GM23338 (cell line): ENCODE results near the gene SAMHD1. TPM values are rescaled to one million over a fixed set of nuclear protein-coding genes. Genes with fewer than 3 reads are reported as not detected.

ENCODE experiments used
- ATAC-seq: fragments of 200-7000 bp; cut with Tn5 transposase; 3 replicates; pipeline ENCODE4 v1.9.1; 2020
- DNase-seq: peaks from one replicate; pipeline ENCODE4 v3.0.0-alpha.2; 2015; ENCODE audit warnings: low spot score
- H2AFZ ChIP-seq: fragments of 200-600 bp; sonication (generic); 2 replicates; pipeline ENCODE4 v1.8.0; 2016; ENCODE audit warnings: antibody characterized with exemption, mild to moderate bottlenecking, moderate library complexity
- H3F3A ChIP-seq: fragments of 200-600 bp; sonication (generic); replicated peaks from 2 replicates; pipeline ENCODE4 v1.8.0; 2017; ENCODE audit warnings: antibody characterized with exemption, mixed run types, low read depth
- H3K27ac ChIP-seq: fragments of 200-600 bp; sonication (generic); 2 replicates; pipeline ENCODE4 v1.6.1; 2016; ENCODE audit warnings: low read depth
- H3K27me3 ChIP-seq: fragments of 200-600 bp; sonication (generic); 2 replicates; pipeline ENCODE4 v1.8.0; 2016; ENCODE audit warnings: mild to moderate bottlenecking, mixed run types, moderate library complexity; ENCODE audit not compliant: insufficient read depth
- H3K36me3 ChIP-seq: fragments of 200-600 bp; sonication (generic); 2 replicates; pipeline ENCODE4 v1.8.0; 2016; ENCODE audit warnings: mild to moderate bottlenecking; ENCODE audit not compliant: insufficient read depth
- H3K4me1 ChIP-seq: fragments of 200-600 bp; sonication (generic); 2 replicates; pipeline ENCODE4 v1.8.0; 2016; ENCODE audit warnings: mild to moderate bottlenecking, moderate library complexity; ENCODE audit not compliant: insufficient read depth
- H3K4me2 ChIP-seq: fragments of 200-600 bp; sonication (generic); 2 replicates; pipeline ENCODE4 v1.7.1; 2017; ENCODE audit warnings: mixed run types
- H3K4me3 ChIP-seq: fragments of 200-600 bp; sonication (generic); 2 replicates; pipeline ENCODE4 v1.6.1; 2016; ENCODE audit warnings: mixed run types
- H3K79me2 ChIP-seq: fragments of 200-600 bp; sonication (generic); replicated peaks from 2 replicates; pipeline ENCODE4 v1.8.0; 2017; ENCODE audit warnings: mild to moderate bottlenecking; ENCODE audit not compliant: insufficient read depth
- H3K9me2 ChIP-seq: fragments of 200-600 bp; sonication (generic); 2 replicates; pipeline ENCODE4 v1.8.0; 2017; ENCODE audit not compliant: insufficient read depth
- H4K20me1 ChIP-seq: fragments of 200-600 bp; sonication (generic); replicated peaks from 2 replicates; pipeline ENCODE4 v1.8.0; 2017; ENCODE audit warnings: mild to moderate bottlenecking; ENCODE audit not compliant: insufficient read depth
- H3K27ac Mint-ChIP-seq: 2 replicates; pipeline ENCODE4 v1.8.0; 2020; ENCODE audit warnings: inconsistent platforms, mild to moderate bottlenecking, moderate library complexity, mixed read lengths
- H3K27me3 Mint-ChIP-seq: 3 replicates; pipeline ENCODE4 v1.8.0; 2022; ENCODE audit warnings: low read depth, mild to moderate bottlenecking, moderate library complexity, mixed read lengths, inconsistent platforms; ENCODE audit not compliant: insufficient read depth, poor library complexity
- H3K36me3 Mint-ChIP-seq: 3 replicates; pipeline ENCODE4 v1.8.0; 2021; ENCODE audit warnings: low read depth, mild to moderate bottlenecking, inconsistent platforms, moderate library complexity, mixed read lengths
- H3K4me1 Mint-ChIP-seq: 3 replicates; pipeline ENCODE4 v1.8.0; 2020; ENCODE audit warnings: mild to moderate bottlenecking, inconsistent platforms, mixed read lengths
- H3K4me3 Mint-ChIP-seq: 3 replicates; pipeline ENCODE4 v1.8.0; 2021; ENCODE audit warnings: moderate library complexity, mild to moderate bottlenecking, inconsistent platforms, mixed read lengths
- H3K9me3 Mint-ChIP-seq: 3 replicates; pipeline ENCODE4 v1.8.0; 2020; ENCODE audit warnings: moderate library complexity, mild to moderate bottlenecking, inconsistent platforms, mixed read lengths
- EZH2 ChIP-seq: fragments of 200-600 bp; sonication (generic); IDR thresholded peaks from one replicate; pipeline ENCODE4 v1.8.0; 2017; ENCODE audit warnings: antibody characterized with exemption, mild to moderate bottlenecking, low read depth; ENCODE audit not compliant: unreplicated experiment
- EZH2phosphoT487 ChIP-seq: fragments of 200-600 bp; sonication (generic); IDR thresholded peaks from one replicate; pipeline ENCODE4 v1.8.1; 2018; ENCODE audit warnings: antibody characterized with exemption; ENCODE audit not compliant: unreplicated experiment
- ZNF331 ChIP-seq: fragments of 250-450 bp; sonication (Bioruptor Pico); IDR thresholded peaks from 2 replicates; pipeline ENCODE4 v1.5.0; 2020; ENCODE audit warnings: low read depth, mild to moderate bottlenecking, moderate library complexity
- polyA plus RNA-seq: library from polyadenylated mRNA; unstranded; fragments of >200 nt; fragmentation: Nextera tagmentation; extraction: Ambion mirVana; gene quantifications from 2 replicates; pipeline ENCODE4 v1.2.1, GENCODE V29; 2016
- total RNA-seq: library from RNA; depleted of rRNA; stranded (reverse); fragments of >200 nt; shearing (Covaris generic); gene quantifications from 2 replicates; pipeline ENCODE4 v1.2.3, GENCODE V29; 2014
- TF ChIP-seq, protein P1 (sequence below): fragments of 250-450 bp; sonication (Bioruptor Pico); IDR thresholded peaks from 2 replicates; pipeline ENCODE4 v1.5.0; 2020; ENCODE audit warnings: mild to moderate bottlenecking, moderate library complexity
- TF ChIP-seq, protein P2 (sequence below), 2 experiments: fragments of 200-600 bp in 1 of 2; sonication (generic) in 1 of 2; conservative IDR thresholded peaks; 2 replicates each; pipeline versions ENCODE4 v1.5.1 to v1.6.1; 2016 to 2017; ENCODE audit warnings: antibody characterized with exemption in 2 of 2, low read depth in 2 of 2, mild to moderate bottlenecking in 2 of 2, moderate library complexity in 1 of 2
- TF ChIP-seq, protein P3 (sequence below): IDR thresholded peaks from 2 replicates; pipeline ENCODE4 v1.6.1; 2016; ENCODE audit warnings: antibody characterized with exemption

The SAMHD1 gene
- total and polyA plus RNA-seq, 2 experiments from 2014 or later = 21.9 to 45.4 TPM

DNA sequence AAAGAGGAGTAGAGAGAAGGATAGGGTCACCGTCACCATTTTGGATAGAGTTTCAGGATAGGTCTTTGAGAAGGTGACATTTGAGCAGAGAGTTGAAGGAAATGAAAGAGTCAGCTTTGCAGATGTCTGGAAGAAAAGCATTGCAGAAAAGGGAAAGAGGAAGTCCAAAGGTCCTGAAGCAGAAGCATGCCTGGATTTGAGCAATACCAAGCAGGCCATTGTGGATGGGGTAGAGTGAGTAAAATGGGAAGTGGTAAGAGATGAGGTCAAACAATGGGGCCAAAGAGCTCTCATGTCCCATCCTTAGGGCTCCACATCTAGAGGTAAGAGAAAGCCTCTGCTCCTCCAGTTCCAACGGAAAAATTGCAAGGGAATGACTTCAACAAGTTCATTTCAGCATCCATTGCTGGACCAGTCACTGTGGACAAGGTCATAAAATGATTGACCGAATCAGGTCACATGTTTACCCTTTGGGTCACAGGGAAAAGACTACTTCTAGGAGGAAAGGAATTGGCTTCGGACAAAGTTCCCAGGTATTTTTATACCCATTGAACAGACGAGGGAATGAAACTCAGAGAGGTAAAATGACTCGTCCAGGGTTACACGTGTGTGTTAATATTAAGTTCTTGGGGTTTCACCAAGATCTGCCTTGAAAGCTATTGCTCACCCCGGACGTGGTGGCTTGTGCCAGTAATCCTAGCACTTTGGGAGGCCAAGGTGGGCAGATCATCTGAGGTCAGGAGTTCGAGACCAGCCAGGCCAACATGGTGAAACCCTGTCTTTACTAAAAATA is 6.6 kb upstream of the SAMHD1 start (continued):
- TF ChIP-seq, protein P1, sequence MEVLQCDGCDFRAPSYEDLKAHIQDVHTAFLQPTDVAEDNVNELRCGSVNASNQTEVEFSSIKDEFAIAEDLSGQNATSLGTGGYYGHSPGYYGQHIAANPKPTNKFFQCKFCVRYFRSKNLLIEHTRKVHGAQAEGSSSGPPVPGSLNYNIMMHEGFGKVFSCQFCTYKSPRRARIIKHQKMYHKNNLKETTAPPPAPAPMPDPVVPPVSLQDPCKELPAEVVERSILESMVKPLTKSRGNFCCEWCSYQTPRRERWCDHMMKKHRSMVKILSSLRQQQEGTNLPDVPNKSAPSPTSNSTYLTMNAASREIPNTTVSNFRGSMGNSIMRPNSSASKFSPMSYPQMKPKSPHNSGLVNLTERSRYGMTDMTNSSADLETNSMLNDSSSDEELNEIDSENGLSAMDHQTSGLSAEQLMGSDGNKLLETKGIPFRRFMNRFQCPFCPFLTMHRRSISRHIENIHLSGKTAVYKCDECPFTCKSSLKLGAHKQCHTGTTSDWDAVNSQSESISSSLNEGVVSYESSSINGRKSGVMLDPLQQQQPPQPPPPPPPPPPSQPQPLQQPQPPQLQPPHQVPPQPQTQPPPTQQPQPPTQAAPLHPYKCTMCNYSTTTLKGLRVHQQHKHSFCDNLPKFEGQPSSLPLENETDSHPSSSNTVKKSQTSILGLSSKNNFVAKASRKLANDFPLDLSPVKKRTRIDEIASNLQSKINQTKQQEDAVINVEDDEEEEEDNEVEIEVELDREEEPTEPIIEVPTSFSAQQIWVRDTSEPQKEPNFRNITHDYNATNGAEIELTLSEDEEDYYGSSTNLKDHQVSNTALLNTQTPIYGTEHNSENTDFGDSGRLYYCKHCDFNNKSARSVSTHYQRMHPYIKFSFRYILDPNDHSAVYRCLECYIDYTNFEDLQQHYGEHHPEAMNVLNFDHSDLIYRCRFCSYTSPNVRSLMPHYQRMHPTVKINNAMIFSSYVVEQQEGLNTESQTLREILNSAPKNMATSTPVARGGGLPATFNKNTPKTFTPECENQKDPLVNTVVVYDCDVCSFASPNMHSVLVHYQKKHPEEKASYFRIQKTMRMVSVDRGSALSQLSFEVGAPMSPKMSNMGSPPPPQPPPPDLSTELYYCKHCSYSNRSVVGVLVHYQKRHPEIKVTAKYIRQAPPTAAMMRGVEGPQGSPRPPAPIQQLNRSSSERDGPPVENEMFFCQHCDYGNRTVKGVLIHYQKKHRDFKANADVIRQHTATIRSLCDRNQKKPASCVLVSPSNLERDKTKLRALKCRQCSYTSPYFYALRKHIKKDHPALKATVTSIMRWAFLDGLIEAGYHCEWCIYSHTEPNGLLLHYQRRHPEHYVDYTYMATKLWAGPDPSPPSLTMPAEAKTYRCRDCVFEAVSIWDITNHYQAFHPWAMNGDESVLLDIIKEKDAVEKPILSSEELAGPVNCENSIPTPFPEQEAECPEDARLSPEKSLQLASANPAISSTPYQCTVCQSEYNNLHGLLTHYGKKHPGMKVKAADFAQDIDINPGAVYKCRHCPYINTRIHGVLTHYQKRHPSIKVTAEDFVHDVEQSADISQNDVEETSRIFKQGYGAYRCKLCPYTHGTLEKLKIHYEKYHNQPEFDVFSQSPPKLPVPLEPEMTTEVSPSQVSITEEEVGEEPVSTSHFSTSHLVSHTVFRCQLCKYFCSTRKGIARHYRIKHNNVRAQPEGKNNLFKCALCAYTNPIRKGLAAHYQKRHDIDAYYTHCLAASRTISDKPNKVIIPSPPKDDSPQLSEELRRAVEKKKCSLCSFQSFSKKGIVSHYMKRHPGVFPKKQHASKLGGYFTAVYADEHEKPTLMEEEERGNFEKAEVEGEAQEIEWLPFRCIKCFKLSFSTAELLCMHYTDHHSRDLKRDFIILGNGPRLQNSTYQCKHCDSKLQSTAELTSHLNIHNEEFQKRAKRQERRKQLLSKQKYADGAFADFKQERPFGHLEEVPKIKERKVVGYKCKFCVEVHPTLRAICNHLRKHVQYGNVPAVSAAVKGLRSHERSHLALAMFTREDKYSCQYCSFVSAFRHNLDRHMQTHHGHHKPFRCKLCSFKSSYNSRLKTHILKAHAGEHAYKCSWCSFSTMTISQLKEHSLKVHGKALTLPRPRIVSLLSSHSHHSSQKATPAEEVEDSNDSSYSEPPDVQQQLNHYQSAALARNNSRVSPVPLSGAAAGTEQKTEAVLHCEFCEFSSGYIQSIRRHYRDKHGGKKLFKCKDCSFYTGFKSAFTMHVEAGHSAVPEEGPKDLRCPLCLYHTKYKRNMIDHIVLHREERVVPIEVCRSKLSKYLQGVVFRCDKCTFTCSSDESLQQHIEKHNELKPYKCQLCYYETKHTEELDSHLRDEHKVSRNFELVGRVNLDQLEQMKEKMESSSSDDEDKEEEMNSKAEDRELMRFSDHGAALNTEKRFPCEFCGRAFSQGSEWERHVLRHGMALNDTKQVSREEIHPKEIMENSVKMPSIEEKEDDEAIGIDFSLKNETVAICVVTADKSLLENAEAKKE = no peak
- no peak for TF ChIP-seq EZH2phosphoT487
- no peak for TF ChIP-seq ZNF331 (CRISPR knock-in tag)
- no peak for TF ChIP-seq EZH2
- TF ChIP-seq, protein P2, sequence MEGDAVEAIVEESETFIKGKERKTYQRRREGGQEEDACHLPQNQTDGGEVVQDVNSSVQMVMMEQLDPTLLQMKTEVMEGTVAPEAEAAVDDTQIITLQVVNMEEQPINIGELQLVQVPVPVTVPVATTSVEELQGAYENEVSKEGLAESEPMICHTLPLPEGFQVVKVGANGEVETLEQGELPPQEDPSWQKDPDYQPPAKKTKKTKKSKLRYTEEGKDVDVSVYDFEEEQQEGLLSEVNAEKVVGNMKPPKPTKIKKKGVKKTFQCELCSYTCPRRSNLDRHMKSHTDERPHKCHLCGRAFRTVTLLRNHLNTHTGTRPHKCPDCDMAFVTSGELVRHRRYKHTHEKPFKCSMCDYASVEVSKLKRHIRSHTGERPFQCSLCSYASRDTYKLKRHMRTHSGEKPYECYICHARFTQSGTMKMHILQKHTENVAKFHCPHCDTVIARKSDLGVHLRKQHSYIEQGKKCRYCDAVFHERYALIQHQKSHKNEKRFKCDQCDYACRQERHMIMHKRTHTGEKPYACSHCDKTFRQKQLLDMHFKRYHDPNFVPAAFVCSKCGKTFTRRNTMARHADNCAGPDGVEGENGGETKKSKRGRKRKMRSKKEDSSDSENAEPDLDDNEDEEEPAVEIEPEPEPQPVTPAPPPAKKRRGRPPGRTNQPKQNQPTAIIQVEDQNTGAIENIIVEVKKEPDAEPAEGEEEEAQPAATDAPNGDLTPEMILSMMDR (conservative IDR thresholded peaks at IDR 0.05; ENCODE audit: low read depth in 2 of 2) = no peak

DNA sequence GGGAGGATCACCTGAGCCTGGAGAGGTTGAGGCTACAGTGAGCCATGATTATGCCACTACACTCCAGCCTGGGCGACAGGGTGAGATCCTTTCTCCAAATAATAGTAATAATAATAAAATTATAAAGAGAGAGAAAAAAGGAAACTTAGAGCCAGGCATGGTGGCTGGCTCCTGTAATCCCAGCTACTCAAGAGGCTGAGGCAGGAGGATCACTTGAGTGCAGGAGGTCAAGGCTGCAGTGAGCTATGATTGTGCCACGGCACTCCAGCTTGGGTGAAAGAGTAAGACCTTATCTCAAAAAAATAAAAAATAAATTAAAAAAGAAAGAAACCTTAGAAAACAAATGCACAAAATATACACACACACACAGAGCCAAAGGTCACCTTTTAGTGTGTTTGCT is 5.2 kb upstream of the SAMHD1 start:
- Mint-ChIP-seq H3K9me3 (peaks cover 7% of the 10 kb centered on the region), H3K27ac (no peak overlapping the region), H3K36me3 (peaks cover 6% of the 10 kb centered on the region; the same call in 1 of the 3 replicates), H3K27me3 (peaks cover 6% of the 10 kb centered on the region), H3K4me3 (no peak overlapping the region), H3K4me1 (peaks cover 4% of the 10 kb centered on the region; the same call in 1 of the 3 replicates)
- Histone ChIP-seq H3K4me1 (peaks cover 5% of the 10 kb centered on the region), H3K36me3 (no peaks in the 10 kb centered on the region), H4K20me1 (no peaks in the 10 kb centered on the region; the same call in 1 of the 2 replicates), H3K79me2 (no peaks in the 10 kb centered on the region), H3F3A (no peaks in the 10 kb centered on the region), H3K4me3 (no peak overlapping the region), H3K4me2 (no peak overlapping the region), H2AFZ (no peak overlapping the region), H3K27ac (no peak overlapping the region), H3K9me2 (no peaks in the 10 kb centered on the region), H3K27me3 (no peaks in the 10 kb centered on the region)
- ATAC-seq (no peak), DNase-seq (no peak)
- TF ChIP-seq, protein P3, sequence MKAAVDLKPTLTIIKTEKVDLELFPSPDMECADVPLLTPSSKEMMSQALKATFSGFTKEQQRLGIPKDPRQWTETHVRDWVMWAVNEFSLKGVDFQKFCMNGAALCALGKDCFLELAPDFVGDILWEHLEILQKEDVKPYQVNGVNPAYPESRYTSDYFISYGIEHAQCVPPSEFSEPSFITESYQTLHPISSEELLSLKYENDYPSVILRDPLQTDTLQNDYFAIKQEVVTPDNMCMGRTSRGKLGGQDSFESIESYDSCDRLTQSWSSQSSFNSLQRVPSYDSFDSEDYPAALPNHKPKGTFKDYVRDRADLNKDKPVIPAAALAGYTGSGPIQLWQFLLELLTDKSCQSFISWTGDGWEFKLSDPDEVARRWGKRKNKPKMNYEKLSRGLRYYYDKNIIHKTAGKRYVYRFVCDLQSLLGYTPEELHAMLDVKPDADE = no peak
- TF ChIP-seq ZNF331 (CRISPR knock-in tag) (no peak), EZH2 (no peak)
